Measurements from ENCODE around the gene ETV3L.

ETV3L gene

DNA sequence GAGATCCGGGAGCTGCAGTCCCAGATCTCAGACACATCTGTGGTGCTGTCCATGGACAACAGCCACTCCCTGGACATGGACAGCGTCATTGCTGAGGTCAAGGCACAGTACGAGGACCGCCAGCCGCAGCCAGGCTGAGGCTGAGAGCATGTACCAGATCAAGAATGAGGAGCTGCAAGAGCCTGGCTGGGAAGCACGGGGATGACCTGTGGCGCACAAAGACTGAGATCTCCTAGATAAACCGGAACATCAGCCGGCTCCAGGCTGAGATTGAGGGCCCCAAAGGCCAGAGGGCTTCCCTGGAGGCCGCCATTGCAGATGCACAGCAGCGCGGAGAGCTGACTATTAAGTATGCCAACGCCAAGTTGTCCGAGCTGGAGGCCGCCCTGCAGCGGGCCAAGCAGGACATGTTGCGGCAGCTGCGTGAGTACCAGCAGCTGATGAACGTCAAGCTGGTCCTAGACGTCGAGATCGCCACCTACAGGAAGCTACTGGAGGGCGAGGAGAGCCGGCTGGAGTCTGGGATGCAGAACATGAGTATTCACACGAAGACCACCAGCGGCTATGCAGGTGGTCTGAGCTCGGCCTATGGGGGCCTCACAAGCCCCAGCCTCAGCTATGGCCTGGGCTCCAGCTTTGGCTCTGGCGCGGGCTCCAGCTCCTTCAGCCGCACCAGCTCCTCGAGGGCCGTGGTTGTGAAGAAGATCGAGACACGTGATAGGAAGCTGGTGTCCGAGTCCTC, 25.5 kb downstream of the ETV3L start:
- TF ChIP-seq, protein P1, sequence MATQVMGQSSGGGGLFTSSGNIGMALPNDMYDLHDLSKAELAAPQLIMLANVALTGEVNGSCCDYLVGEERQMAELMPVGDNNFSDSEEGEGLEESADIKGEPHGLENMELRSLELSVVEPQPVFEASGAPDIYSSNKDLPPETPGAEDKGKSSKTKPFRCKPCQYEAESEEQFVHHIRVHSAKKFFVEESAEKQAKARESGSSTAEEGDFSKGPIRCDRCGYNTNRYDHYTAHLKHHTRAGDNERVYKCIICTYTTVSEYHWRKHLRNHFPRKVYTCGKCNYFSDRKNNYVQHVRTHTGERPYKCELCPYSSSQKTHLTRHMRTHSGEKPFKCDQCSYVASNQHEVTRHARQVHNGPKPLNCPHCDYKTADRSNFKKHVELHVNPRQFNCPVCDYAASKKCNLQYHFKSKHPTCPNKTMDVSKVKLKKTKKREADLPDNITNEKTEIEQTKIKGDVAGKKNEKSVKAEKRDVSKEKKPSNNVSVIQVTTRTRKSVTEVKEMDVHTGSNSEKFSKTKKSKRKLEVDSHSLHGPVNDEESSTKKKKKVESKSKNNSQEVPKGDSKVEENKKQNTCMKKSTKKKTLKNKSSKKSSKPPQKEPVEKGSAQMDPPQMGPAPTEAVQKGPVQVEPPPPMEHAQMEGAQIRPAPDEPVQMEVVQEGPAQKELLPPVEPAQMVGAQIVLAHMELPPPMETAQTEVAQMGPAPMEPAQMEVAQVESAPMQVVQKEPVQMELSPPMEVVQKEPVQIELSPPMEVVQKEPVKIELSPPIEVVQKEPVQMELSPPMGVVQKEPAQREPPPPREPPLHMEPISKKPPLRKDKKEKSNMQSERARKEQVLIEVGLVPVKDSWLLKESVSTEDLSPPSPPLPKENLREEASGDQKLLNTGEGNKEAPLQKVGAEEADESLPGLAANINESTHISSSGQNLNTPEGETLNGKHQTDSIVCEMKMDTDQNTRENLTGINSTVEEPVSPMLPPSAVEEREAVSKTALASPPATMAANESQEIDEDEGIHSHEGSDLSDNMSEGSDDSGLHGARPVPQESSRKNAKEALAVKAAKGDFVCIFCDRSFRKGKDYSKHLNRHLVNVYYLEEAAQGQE (IDR thresholded peaks at IDR 0.05; ENCODE audit: insufficient read depth in 1 of 2, low read depth in 2 of 2, low read length in 2 of 2): peak in 1 of 2 experiments; percentile 30; a peak in 1 of 4 replicates
- TF ChIP-seq POLR2AphosphoS5 (IDR thresholded peaks at IDR 0.05; ENCODE audit: low read depth, low read length) (no peak), TAF1 (IDR thresholded peaks at IDR 0.05; ENCODE audit: borderline replicate concordance, insufficient read depth, low read length) (no peak), FOXP2 (optimal IDR thresholded peaks at IDR 0.05; ENCODE audit: borderline replicate concordance, extremely low read depth, extremely low read length, insufficient read depth) (no peak), SIN3A (IDR thresholded peaks at IDR 0.05; ENCODE audit: borderline replicate concordance, insufficient read depth, low read length) (no peak)

DNA sequence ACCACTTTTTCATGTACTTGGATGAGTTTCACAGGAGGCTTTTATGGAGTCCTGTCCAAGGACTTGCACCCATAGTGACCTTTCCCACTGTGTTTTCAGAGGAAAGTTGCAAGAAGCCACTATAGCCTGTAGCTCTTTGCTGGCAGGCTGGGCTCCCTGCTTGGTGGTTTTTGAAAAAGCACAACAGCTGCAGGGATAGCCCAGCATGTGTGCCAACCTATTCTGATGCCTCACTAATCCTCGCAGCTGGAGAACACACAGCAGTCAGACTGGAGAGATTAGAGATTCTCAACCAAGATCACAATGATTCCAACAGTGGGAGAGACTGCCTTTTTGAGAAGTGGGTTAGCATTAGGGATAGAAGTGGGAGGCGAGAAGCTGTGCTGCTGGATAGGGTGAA, 30.0 kb downstream of the ETV3L start:
- TF ChIP-seq, protein P1 (IDR thresholded peaks at IDR 0.05; ENCODE audit: insufficient read depth in 1 of 2, low read depth in 2 of 2, low read length in 2 of 2): no peak
- TF ChIP-seq SIN3A (IDR thresholded peaks at IDR 0.05; ENCODE audit: borderline replicate concordance, insufficient read depth, low read length): no peak
- TF ChIP-seq FOXP2 (optimal IDR thresholded peaks at IDR 0.05; ENCODE audit: borderline replicate concordance, extremely low read depth, extremely low read length, insufficient read depth): no peak
- TF ChIP-seq POLR2AphosphoS5 (IDR thresholded peaks at IDR 0.05; ENCODE audit: low read depth, low read length): no peak
- no peak for TF ChIP-seq TAF1 (IDR thresholded peaks at IDR 0.05; ENCODE audit: borderline replicate concordance, insufficient read depth, low read length)

DNA sequence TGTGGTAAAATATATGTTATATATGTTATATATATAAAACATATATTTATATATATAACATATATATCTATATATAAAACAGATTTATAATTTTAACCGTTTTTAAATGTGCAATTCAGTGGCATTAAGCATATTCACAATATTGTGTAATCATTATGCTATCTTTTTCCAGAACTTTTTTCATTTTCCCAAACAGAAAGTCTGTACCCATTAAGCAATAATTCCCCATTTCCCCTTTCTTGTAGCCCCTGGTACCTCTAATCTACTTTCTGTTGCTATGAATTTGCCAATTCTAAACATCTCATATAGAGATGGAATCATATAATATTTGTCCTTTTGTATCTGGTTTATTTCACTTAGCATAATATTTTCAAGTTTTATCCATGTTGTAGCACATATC, 43.3 kb downstream of the ETV3L start:
- TF ChIP-seq SIN3A (IDR thresholded peaks at IDR 0.05; ENCODE audit: borderline replicate concordance, insufficient read depth, low read length) (no peak), POLR2AphosphoS5 (IDR thresholded peaks at IDR 0.05; ENCODE audit: low read depth, low read length) (no peak), FOXP2 (optimal IDR thresholded peaks at IDR 0.05; ENCODE audit: borderline replicate concordance, extremely low read depth, extremely low read length, insufficient read depth) (no peak), TAF1 (IDR thresholded peaks at IDR 0.05; ENCODE audit: borderline replicate concordance, insufficient read depth, low read length) (no peak)
- TF ChIP-seq, protein P1 (IDR thresholded peaks at IDR 0.05; ENCODE audit: insufficient read depth in 1 of 2, low read depth in 2 of 2, low read length in 2 of 2): no peak

DNA sequence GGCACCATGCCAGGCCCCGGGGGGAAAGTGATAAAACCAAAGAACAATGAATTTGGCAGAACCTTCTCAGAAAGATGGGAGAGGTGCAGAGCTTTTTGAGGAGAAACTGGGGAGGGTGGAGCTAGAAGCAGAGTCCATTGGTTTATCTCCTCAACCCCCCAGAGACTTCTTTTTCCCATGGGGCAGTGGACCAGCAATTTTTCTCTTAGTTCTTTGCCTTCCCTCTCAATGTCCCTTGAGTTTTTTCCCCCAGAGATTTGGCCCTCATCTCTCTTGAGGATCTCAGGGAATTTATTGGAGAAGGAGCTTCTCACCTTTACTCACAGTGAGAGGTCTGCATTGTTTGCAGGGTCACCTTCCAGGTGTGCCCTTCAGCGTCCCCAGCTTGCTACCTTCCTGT, 48.8 kb downstream of the ETV3L start:
- no peak for TF ChIP-seq FOXP2 (optimal IDR thresholded peaks at IDR 0.05; ENCODE audit: borderline replicate concordance, extremely low read depth, extremely low read length, insufficient read depth)
- TF ChIP-seq TAF1 (IDR thresholded peaks at IDR 0.05; ENCODE audit: borderline replicate concordance, insufficient read depth, low read length): no peak
- no peak for TF ChIP-seq POLR2AphosphoS5 (IDR thresholded peaks at IDR 0.05; ENCODE audit: low read depth, low read length)
- TF ChIP-seq SIN3A (IDR thresholded peaks at IDR 0.05; ENCODE audit: borderline replicate concordance, insufficient read depth, low read length): no peak
- TF ChIP-seq, protein P1 (IDR thresholded peaks at IDR 0.05; ENCODE audit: insufficient read depth in 1 of 2, low read depth in 2 of 2, low read length in 2 of 2): no peak

Data from PFSK-1 (cell line).